Fibroblast of mammary gland (primary cell): Measurements from ENCODE around the gene CR1.
"Not testable (repeated sequence)": the region's sequence is repeated elsewhere in the genome, so short reads cannot be mapped to it uniquely, and the experiment has no call there.

Source experiments
- DNase-seq: peaks from one replicate; pipeline ENCODE4 v3.0.0-alpha.2; 2010; ENCODE audit warnings: low read depth
- H3K4me3 ChIP-seq: 2 replicates; pipeline ENCODE4 v1.5.1; 2011; ENCODE audit warnings: low read depth, mild to moderate bottlenecking, low read length, moderate library complexity; ENCODE audit not compliant: control insufficient read depth
- CTCF ChIP-seq: conservative IDR thresholded peaks from 2 replicates; pipeline ENCODE4 v1.5.1; 2011; ENCODE audit warnings: low read depth, low read length, inconsistent platforms; ENCODE audit not compliant: control insufficient read depth, insufficient read depth

The CR1 gene

GRCh38 chr1:207673399-207673798 lies 177.4 kb downstream of the CR1 start:
- H3K4me3 ChIP-seq: no peak overlapping the region
- no peak for DNase-seq
- no peak for TF ChIP-seq CTCF

GRCh38 chr1:207676153-207676552 lies 180.2 kb downstream of the CR1 start:
- DNase-seq: no peak
- no peak for TF ChIP-seq CTCF

GRCh38 chr1:207680590-207681388 lies 184.8 kb downstream of the CR1 start:
- DNase-seq: peak; percentile 54

More at GRCh38 chr1:207676153-207676552, 180.2 kb downstream of the CR1 start:
- no peak overlapping the region for H3K4me3 ChIP-seq

GRCh38 chr1:207682872-207683434 lies 187.0 kb downstream of the CR1 start:
- not testable (repeated sequence) for DNase-seq, H3K4me3 ChIP-seq

More at GRCh38 chr1:207680590-207681388, 184.8 kb downstream of the CR1 start:
- not testable (repeated sequence) for H3K4me3 ChIP-seq

GRCh38 chr1:207690551-207690950 lies 194.6 kb downstream of the CR1 start:
- not testable (repeated sequence) for H3K4me3 ChIP-seq, DNase-seq

- DNase-seq: no peak
- no peak for TF ChIP-seq CTCF
- H3K4me3 ChIP-seq: no peak overlapping the region
Observed at GRCh38 chr1:207691010-207691409, 195.1 kb downstream of the CR1 start.
